ENCODE data around the gene TMEM130.
A peak's percentile ranks its signal among the peaks of the same experiment; 100 is the strongest.

The TMEM130 gene

GRCh38 chr7:98840722-98841121 is 29.1 kb downstream of the TMEM130 start:
- DNase-seq, result no peak

DNA sequence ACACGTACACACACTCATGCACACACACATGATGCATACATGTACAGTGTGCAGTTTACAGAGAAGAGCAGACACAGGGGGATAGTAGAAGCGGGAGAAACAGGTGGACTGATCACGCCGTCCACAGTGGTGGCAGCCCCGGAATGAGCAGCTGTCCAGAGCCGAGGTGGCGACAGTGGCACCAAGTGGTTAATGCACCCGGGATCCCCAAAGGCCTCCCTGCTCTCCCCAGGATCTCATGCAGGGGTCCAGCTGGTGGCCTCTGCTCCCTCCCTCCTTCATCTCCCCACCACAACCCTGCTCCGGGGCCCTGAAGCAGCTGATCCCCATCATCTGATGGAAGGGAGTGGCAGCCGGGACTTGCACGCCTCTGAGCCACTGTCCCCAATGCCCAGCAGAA is 29.7 kb downstream of the TMEM130 start:
- no peak for DNase-seq

- no peak for DNase-seq
These were observed 32.2 kb downstream of the TMEM130 start for GRCh38 chr7:98837630-98837972.

DNA sequence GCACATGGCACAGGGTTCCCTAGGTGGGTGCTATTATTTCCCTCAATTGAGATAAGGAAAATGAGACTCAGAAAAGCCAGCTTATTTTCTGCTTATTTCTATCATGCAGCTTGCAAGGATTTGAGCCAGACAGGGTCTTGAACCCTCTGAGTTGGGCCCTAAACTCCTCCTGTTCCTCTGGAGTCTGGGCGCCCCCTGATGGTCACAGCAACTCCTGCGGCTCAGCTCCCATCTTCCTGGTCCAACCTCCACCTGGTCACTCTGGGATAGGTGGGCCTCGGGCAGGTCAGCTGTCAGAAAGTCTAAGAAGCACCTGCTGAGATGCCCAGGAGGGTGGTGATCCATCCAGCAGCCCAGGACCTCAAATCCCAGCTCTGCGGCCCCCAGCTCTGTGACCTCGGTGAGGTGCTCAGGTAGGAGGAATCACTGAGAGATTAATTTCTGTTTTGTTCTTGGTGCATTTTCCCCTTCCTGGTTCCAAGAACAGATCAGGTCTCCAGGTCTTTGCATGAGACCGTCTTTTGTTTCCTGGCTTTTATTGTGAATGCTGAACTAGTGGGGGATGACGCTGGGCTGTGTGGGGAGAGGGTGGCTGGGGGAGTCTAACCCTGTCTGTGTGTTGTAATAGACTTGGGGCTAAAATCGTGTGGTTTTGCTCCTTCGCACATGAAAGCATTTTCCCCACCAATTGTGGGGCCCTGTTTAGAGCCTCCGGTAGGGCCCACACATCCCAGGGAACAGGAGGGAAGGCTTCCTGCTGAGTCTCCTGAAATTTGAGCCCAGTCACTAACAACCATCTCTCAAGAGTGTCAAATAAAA is 32.8 kb downstream of the TMEM130 start:
- DNase-seq, result peak; percentile 77

GRCh38 chr7:98834949-98835348 is 34.9 kb downstream of the TMEM130 start:
- DNase-seq, result no peak

DNA sequence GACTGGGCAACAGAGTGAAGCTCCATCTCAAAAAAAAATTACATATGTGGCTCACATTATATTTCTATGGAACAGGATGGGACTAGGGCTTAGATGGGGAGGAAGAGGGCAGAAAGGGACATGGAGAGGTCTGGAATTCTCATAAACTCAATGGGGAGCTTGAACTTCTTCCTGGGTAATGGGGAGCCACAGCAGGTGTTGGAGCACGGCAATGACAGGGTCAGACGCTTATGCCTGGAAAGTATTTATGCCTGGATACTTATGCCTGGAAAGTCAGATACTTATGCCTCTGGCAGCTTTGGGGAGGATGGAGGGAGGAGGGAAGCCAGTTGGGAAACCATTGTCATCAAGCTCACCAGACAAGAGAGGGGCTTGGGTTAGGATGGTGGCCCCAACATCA is 36.8 kb downstream of the TMEM130 start:
- no peak for DNase-seq

- no peak for DNase-seq
These were observed 38.1 kb downstream of the TMEM130 start for GRCh38 chr7:98831641-98832221.

GRCh38 chr7:98830972-98831548 is 38.8 kb downstream of the TMEM130 start:
- no peak for DNase-seq

GRCh38 chr7:98828368-98828767 is 41.4 kb downstream of the TMEM130 start:
- DNase-seq, result no peak

- DNase-seq, result no peak
These were observed 42.6 kb downstream of the TMEM130 start for GRCh38 chr7:98827258-98827657.

DNA sequence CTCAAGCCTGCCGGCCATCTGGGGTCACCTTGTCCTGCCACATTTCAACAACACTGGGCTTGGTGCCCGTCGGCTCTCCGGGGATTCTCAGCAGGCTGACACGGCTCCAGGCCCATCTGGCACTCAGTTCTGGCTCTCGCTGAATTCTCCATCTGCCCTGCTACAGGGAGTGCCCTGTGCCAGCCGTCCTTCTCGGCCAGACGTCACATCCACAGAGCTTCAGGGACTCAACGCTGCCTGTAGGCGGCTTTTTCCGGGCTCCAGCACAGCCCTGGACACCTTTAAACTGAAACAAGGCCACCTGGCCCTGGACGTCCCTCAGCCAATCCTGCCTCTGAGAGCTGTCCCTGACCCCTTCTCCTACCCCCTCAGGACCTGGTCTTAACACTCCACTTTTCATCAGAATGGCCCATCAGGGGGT is 43.0 kb downstream of the TMEM130 start:
- peak; percentile 95 for DNase-seq

- DNase-seq, result no peak
These were observed 43.4 kb downstream of the TMEM130 start for GRCh38 chr7:98826387-98826786.

GRCh38 chr7:98823226-98823625 is 46.6 kb downstream of the TMEM130 start:
- DNase-seq, result no peak

DNA sequence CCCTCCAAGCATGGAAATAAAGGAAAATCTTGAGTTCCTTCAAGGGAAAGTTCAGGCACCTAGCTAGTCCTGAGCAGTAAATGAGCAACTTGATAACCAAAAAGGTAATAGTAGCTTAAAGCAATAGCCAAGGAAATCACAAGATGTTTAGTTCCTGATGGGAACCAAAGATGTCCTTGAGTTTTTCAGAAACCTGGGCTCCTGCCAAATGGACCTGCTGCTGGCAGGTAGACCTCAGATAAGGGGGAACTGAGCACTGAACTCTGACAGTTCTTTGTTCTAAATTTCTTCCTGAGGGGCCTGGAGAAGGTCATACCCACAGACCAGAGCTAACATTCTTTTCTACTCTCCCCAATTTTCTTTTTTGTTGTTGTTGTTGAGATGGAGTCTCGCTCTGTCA is 48.5 kb downstream of the TMEM130 start:
- DNase-seq, result no peak

DNA sequence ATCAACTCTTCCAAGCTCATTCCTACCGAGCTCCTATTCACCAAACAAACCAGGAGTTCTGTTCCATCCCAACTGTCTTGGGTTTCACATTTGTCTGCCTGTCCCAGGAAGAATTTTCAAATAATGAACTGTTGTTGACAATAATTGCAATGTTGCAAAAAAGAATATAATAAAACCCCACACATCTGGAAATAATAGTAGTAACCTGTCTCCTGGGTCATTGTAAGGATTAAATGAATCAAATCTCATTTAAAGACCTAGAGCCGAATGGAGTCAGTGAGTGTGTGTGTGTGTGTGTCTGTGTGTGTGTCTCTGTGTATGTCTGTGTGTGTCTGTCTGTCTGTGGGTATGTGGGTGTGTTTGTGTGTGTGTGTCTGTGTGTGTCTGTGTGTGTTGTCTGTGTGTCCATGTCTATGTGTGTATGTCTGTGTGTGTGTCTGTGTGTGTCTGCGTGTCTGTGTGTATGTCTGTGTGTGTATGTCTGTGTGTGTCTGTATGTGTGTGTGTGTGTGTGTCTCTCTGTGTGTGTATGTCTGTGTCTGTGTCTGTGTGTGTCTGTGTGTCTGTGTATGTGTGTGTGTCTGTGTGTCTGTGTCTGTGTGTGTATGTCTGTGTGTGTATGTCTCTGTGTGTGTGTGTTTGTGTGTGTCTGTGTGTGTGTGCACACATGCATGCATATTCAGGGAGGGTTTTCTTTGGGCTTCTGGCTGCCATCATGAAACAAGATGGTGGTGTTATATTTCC is 52.7 kb downstream of the TMEM130 start:
- DNase-seq, result no peak

GRCh38 chr7:98816241-98816640 is 53.6 kb downstream of the TMEM130 start:
- no peak for DNase-seq

- DNase-seq, result no peak
These were observed 54.5 kb downstream of the TMEM130 start for GRCh38 chr7:98815313-98815712.

DNA sequence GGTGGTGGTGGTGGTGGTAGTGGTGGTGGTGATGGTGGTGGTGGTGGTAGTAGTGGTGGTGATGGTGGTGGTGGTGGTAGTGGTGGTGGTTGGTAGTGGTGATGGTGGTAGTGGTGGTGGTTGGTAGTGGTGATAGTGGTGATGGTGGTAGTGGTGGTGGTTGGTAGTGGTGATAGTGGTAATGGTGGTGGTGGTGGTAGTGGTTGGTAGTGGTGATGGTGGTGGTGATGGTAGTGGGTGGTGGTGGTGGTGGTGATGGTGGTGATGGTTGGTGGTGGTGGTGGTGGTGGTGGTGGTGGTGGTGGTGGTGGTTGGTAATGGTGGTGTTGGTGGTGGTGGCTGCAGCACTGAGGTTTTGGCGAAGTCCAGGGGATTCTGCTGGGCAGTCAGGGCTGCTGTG is 58.5 kb downstream of the TMEM130 start:
- no peak for DNase-seq

- DNase-seq, result peak; percentile 98
These were observed 59.5 kb downstream of the TMEM130 start for GRCh38 chr7:98810153-98810802.

DNA sequence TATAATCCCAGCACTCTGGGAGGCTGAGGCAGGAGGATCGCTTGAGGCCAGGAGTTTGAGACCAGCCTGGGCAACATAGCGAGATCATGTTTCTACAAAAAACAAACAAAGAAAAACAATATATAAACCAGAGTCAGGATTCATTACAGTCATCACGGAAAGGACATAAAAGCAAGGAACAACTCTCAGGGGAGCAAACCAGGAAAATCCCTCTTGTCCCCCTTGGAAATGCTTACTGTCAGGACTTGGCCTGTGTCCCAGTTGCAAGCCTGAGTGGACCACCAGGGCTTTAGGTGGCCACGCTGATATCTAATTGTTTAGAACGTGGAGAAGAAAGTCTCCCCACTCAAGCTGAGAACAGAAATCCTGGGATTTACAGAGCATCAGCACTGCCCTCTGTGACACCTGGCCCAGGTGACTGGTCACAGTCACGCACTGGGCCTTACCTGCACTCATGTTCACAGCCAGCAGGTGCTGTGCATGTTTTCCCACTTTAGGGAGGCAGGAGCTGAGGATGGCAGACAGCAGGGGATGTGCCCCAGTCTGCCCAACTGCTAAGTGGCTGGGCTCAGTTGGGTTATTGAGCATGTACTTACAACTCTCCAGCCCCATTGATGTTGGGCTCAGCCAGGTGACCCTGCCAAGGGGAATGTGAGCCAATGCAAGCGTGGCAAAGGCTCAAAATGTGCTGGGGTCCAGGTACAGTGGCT is 60.9 kb downstream of the TMEM130 start:
- DNase-seq, result no peak

- DNase-seq, result no peak
These were observed 62.5 kb downstream of the TMEM130 start for GRCh38 chr7:98807068-98808048.
